Measurements from ENCODE around the gene ATF6. TPM values are rescaled to one million over a fixed set of nuclear protein-coding genes. Genes with fewer than 3 reads are reported as not detected.

The ATF6 gene
- total and polyA plus RNA-seq, 12 donors, result 2.6 to 20.9 (median 15.2) TPM

DNA sequence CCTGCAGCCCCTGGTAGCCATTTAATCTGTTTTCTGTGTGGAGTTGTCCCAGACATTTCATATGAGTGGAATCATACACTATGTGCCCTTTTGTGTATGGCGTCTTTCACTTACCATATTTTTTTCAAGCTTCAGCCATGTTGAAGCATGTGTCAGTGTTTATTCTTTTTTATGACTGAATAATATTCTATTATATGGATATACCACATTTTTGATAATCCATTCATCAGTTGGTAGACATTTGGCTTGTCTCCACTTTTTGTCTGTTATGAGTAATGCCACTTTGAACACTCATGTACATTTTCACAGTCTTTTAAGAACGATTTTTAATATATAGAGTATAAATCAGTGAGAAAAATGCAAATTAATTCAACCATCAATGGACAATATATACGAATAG, 44.7 kb downstream of the ATF6 start:
- no peak for DNase-seq
- Histone ChIP-seq H3K4me1 (peaks cover 0 to 5% (median 0%) of the 10 kb centered on the region in 9 donors), H3K36me3 (peaks cover 0 to 69% (median 15%) of the 10 kb centered on the region in 9 donors), H3K27ac (no peak overlapping the region), H3K9me3 (peaks cover 0 to 16% (median 5%) of the 10 kb centered on the region in 11 donors), H3K4me3 (no peak overlapping the region), H3K27me3 (no peaks in the 10 kb centered on the region)
- ATAC-seq, result no peak
- intact Hi-C loops (cut with DNase I), result no loop called here
- TF ChIP-seq, protein P1, sequence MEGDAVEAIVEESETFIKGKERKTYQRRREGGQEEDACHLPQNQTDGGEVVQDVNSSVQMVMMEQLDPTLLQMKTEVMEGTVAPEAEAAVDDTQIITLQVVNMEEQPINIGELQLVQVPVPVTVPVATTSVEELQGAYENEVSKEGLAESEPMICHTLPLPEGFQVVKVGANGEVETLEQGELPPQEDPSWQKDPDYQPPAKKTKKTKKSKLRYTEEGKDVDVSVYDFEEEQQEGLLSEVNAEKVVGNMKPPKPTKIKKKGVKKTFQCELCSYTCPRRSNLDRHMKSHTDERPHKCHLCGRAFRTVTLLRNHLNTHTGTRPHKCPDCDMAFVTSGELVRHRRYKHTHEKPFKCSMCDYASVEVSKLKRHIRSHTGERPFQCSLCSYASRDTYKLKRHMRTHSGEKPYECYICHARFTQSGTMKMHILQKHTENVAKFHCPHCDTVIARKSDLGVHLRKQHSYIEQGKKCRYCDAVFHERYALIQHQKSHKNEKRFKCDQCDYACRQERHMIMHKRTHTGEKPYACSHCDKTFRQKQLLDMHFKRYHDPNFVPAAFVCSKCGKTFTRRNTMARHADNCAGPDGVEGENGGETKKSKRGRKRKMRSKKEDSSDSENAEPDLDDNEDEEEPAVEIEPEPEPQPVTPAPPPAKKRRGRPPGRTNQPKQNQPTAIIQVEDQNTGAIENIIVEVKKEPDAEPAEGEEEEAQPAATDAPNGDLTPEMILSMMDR (IDR thresholded peaks at IDR 0.05), result no peak
- 96 to 99% methylated on average over 3 of the region's 3 CpGs for WGBS, 2 donors

DNA sequence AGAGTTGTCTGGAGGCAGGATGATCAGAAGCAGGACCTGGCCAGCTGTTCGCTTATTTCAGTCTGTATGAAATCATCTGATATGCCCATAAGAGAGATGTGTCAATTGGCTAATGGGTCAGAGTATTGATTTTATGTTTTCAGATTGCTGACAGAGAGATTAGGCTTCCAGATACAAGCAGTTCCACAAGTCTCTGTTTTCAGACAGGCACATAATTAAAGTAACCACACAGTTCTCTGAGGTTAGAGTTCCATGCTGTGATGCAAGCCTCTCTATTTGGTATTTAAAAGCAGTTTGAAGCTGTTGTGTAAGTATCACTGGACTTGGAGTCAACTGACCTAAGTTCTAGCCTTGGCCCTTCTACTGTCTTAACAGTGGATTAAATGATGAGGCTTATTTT, 50.1 kb downstream of the ATF6 start:
- DNase-seq (no peak), ATAC-seq (no peak)
- Histone ChIP-seq H3K4me3 (no peak overlapping the region), H3K27ac (no peak overlapping the region), H3K4me1 (peaks cover 0 to 4% (median 0%) of the 10 kb centered on the region in 9 donors), H3K9me3 (no peaks in the 10 kb centered on the region), H3K27me3 (no peaks in the 10 kb centered on the region), H3K36me3 (peaks cover 0 to 79% (median 12%) of the 10 kb centered on the region in 9 donors)
- WGBS, 2 donors, result 98 to 100% methylated on average over 1 of the region's 1 CpG
- intact Hi-C loops (cut with DNase I), result no loop called here
- TF ChIP-seq, protein P1 (IDR thresholded peaks at IDR 0.05), result no peak

DNA sequence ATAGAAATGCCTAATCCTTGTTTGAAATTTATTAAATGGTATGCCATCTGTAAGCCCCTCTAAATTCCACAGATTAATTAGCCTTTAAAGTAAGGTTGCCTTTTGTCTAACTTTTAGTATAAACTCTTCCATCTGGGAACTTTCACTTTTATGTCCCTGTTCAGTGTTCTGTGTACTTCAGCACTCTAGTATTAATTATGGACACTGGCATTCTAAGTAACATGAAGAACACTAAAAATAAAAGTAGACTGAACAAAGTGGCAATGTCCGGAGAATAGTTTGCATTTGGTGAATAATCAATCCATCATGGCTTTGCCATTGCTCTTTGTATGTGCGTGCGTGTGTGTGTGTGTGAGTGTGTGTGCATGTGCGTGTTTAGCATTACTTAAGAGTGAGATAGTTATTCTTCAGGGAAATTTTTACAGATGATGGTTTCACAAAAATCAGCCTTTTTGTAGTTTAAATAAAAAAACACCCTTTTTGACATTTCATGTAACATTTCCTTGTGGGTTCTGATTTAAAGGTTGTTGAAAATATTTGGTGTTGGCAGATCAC, 51.1 kb downstream of the ATF6 start:
- H3K4me3 ChIP-seq, result no peak overlapping the region
- peaks cover 0 to 4% (median 0%) of the 10 kb centered on the region in 9 donors for H3K4me1 ChIP-seq
- no peaks in the 10 kb centered on the region for H3K9me3 ChIP-seq
- H3K27ac ChIP-seq, result no peak overlapping the region
- intact Hi-C loops (cut with DNase I), result no loop called here
- 87 to 92% methylated on average over 4 of the region's 4 CpGs for WGBS, 2 donors
- no peaks in the 10 kb centered on the region for H3K27me3 ChIP-seq
- no peak for DNase-seq
- peaks cover 0 to 81% (median 16%) of the 10 kb centered on the region in 9 donors for H3K36me3 ChIP-seq
- ATAC-seq, result no peak
- TF ChIP-seq, protein P1 (IDR thresholded peaks at IDR 0.05), result no peak

DNA sequence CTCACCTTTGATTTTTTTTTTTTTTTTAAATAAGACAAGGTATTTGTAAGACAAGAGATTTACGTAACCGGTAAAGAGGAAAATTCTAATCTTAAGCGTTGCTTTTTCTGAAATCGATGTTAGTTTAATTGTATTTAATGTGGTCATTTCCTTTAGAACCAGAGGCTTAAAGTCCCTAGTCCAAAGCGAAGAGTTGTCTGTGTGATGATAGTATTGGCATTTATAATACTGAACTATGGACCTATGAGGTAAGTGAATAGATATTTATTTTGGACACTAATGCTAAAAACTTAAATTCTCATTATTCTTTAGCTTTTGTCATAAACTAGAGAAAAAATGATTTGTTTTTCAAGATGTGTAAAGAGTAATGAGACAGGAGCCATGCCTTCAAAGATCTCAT, 54.8 kb downstream of the ATF6 start:
- no peaks in the 10 kb centered on the region for H3K9me3 ChIP-seq
- 98% methylated on average over 5 of the region's 5 CpGs for WGBS, 2 donors
- H3K27me3 ChIP-seq, result no peaks in the 10 kb centered on the region
- peaks cover 0 to 4% (median 0%) of the 10 kb centered on the region in 9 donors for H3K4me1 ChIP-seq
- TF ChIP-seq, protein P1 (IDR thresholded peaks at IDR 0.05), result no peak
- H3K36me3 ChIP-seq, result peaks cover 0 to 83% (median 16%) of the 10 kb centered on the region in 9 donors
- intact Hi-C loops (cut with DNase I), result no loop called here
- no peak overlapping the region for H3K4me3 ChIP-seq
- ATAC-seq (no peak), DNase-seq (no peak)
- H3K27ac ChIP-seq, result no peak overlapping the region

All from heart right ventricle (tissue), 16 donors.